ENCODE results near the gene MAEA. TPM values are rescaled to one million over a fixed set of nuclear protein-coding genes. Genes with fewer than 3 reads are reported as not detected.

Gene MAEA
- total and polyA plus RNA-seq, 2 of the 8 experiments (the other 6 are each of a cell fraction or from before 2014, with no cell fraction given), result 75.8 to 133 TPM

DNA sequence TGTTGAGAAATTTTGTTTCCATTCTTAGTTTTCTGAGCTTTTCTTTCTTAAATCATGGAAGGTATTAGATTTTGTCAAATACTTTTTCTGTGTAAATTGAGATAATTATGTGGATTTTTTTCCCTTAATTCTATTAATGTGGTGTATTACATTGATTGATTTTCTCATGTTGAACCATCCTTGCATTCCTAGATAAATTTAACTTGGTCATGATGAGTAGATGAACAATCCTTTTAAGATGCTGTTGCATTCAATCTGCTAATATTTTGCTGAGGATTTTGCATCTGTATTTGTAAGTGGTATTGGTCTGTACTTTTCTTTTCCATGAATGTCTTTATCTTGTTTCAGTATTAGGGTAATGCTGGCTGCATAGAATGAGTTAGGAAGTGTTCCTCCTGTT is 20.5 kb upstream of the MAEA start (continued):
- TF ChIP-seq, protein P1, sequence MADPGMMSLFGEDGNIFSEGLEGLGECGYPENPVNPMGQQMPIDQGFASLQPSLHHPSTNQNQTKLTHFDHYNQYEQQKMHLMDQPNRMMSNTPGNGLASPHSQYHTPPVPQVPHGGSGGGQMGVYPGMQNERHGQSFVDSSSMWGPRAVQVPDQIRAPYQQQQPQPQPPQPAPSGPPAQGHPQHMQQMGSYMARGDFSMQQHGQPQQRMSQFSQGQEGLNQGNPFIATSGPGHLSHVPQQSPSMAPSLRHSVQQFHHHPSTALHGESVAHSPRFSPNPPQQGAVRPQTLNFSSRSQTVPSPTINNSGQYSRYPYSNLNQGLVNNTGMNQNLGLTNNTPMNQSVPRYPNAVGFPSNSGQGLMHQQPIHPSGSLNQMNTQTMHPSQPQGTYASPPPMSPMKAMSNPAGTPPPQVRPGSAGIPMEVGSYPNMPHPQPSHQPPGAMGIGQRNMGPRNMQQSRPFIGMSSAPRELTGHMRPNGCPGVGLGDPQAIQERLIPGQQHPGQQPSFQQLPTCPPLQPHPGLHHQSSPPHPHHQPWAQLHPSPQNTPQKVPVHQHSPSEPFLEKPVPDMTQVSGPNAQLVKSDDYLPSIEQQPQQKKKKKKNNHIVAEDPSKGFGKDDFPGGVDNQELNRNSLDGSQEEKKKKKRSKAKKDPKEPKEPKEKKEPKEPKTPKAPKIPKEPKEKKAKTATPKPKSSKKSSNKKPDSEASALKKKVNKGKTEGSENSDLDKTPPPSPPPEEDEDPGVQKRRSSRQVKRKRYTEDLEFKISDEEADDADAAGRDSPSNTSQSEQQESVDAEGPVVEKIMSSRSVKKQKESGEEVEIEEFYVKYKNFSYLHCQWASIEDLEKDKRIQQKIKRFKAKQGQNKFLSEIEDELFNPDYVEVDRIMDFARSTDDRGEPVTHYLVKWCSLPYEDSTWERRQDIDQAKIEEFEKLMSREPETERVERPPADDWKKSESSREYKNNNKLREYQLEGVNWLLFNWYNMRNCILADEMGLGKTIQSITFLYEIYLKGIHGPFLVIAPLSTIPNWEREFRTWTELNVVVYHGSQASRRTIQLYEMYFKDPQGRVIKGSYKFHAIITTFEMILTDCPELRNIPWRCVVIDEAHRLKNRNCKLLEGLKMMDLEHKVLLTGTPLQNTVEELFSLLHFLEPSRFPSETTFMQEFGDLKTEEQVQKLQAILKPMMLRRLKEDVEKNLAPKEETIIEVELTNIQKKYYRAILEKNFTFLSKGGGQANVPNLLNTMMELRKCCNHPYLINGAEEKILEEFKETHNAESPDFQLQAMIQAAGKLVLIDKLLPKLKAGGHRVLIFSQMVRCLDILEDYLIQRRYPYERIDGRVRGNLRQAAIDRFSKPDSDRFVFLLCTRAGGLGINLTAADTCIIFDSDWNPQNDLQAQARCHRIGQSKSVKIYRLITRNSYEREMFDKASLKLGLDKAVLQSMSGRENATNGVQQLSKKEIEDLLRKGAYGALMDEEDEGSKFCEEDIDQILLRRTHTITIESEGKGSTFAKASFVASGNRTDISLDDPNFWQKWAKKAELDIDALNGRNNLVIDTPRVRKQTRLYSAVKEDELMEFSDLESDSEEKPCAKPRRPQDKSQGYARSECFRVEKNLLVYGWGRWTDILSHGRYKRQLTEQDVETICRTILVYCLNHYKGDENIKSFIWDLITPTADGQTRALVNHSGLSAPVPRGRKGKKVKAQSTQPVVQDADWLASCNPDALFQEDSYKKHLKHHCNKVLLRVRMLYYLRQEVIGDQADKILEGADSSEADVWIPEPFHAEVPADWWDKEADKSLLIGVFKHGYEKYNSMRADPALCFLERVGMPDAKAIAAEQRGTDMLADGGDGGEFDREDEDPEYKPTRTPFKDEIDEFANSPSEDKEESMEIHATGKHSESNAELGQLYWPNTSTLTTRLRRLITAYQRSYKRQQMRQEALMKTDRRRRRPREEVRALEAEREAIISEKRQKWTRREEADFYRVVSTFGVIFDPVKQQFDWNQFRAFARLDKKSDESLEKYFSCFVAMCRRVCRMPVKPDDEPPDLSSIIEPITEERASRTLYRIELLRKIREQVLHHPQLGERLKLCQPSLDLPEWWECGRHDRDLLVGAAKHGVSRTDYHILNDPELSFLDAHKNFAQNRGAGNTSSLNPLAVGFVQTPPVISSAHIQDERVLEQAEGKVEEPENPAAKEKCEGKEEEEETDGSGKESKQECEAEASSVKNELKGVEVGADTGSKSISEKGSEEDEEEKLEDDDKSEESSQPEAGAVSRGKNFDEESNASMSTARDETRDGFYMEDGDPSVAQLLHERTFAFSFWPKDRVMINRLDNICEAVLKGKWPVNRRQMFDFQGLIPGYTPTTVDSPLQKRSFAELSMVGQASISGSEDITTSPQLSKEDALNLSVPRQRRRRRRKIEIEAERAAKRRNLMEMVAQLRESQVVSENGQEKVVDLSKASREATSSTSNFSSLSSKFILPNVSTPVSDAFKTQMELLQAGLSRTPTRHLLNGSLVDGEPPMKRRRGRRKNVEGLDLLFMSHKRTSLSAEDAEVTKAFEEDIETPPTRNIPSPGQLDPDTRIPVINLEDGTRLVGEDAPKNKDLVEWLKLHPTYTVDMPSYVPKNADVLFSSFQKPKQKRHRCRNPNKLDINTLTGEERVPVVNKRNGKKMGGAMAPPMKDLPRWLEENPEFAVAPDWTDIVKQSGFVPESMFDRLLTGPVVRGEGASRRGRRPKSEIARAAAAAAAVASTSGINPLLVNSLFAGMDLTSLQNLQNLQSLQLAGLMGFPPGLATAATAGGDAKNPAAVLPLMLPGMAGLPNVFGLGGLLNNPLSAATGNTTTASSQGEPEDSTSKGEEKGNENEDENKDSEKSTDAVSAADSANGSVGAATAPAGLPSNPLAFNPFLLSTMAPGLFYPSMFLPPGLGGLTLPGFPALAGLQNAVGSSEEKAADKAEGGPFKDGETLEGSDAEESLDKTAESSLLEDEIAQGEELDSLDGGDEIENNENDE (IDR thresholded peaks at IDR 0.05; ENCODE audit: insufficient replicate concordance, low read length), result no peak
- TF ChIP-seq RAD21 (IDR thresholded peaks at IDR 0.05 in 1 of 2, conservative IDR thresholded peaks at IDR 0.05 in 1 of 2; ENCODE audit: low read depth in 2 of 2, low read length in 2 of 2), result no peak
- TF ChIP-seq GTF2F1 (IDR thresholded peaks at IDR 0.05; ENCODE audit: borderline replicate concordance, low read depth, low read length), result no peak
- TF ChIP-seq SIRT6 (IDR thresholded peaks at IDR 0.05; ENCODE audit: low read length), result no peak
- TF ChIP-seq EZH2 (IDR thresholded peaks at IDR 0.05; ENCODE audit: low read depth, low read length, severe bottlenecking), result no peak
- TF ChIP-seq CHD1 (IDR thresholded peaks at IDR 0.05; ENCODE audit: low read depth, low read length), result no peak
- TF ChIP-seq PHF8 (conservative IDR thresholded peaks at IDR 0.05; ENCODE audit: low read depth, low read length), result no peak
- no peak for TF ChIP-seq RBBP5 (IDR thresholded peaks at IDR 0.05; ENCODE audit: borderline replicate concordance, low read depth, low read length)
- no peak for TF ChIP-seq SUZ12 (IDR thresholded peaks at IDR 0.05; ENCODE audit: low read length)
- TF ChIP-seq TAF7 (optimal IDR thresholded peaks at IDR 0.05; ENCODE audit: borderline replicate concordance, low read depth, low read length), result no peak
- TF ChIP-seq BCL11A (IDR thresholded peaks at IDR 0.05; ENCODE audit: low read depth in 2 of 2, low read length in 2 of 2), result no peak

Measured in H1 (cell line).